Thoracic aorta (tissue), 2 donors: ENCODE data around the gene COL25A1. TPM values are rescaled to one million over a fixed set of nuclear protein-coding genes. Genes with fewer than 3 reads are reported as not detected.

Source experiments
- ATAC-seq: fragments of 150-250 bp; one replicate; pipeline ENCODE4 v1.8.0; 2017; ENCODE audit warnings: low read depth; ENCODE audit not compliant: insufficient number of reproducible peaks, low FRiP score
- DNase-seq: peaks from one replicate; pipeline ENCODE4 v3.0.0-alpha.2; 2020; ENCODE audit warnings: low spot score
- H3K27ac ChIP-seq, 2 donors: fragments of 200-600 bp; sonication (generic); 1 replicate in 1 of 2; 2 replicates in 1 of 2; pipeline ENCODE4 v1.5.1; 2016; ENCODE audit warnings: mild to moderate bottlenecking in 2 of 2, moderate library complexity in 2 of 2
- H3K27me3 ChIP-seq: fragments of 200-600 bp; sonication (generic); replicated peaks from 2 replicates; pipeline ENCODE4 v1.6.0; 2016; ENCODE audit warnings: mild to moderate bottlenecking; ENCODE audit not compliant: insufficient read depth
- H3K36me3 ChIP-seq: fragments of 200-600 bp; sonication (generic); one replicate; pipeline ENCODE4 v1.5.1; 2016
- H3K4me1 ChIP-seq, 2 donors: fragments of 200-600 bp; sonication (generic); 1 replicate in 1 of 2; 2 replicates in 1 of 2; pipeline versions ENCODE4 v1.5.1 to v1.6.0; 2016; ENCODE audit warnings: low read depth in 2 of 2, mild to moderate bottlenecking in 1 of 2; ENCODE audit not compliant: control insufficient read depth in 1 of 2
- H3K4me3 ChIP-seq: fragments of 200-600 bp; sonication (generic); 2 replicates; pipeline ENCODE4 v1.5.1; 2016; ENCODE audit warnings: mild to moderate bottlenecking
- H3K9me3 ChIP-seq: fragments of 200-600 bp; sonication (generic); 2 replicates; pipeline ENCODE4 v1.5.1; 2016
- total RNA-seq, 2 donors: library from RNA; depleted of rRNA; stranded (reverse); fragments of >200 nt; gene quantifications; one replicate each; pipeline versions ENCODE4 v1.1.0 to v1.2.3, GENCODE V29; 2016
- TF ChIP-seq, protein P1 (sequence below): fragments of 200-600 bp; sonication (generic); IDR thresholded peaks from one replicate; pipeline ENCODE4 v1.5.1; 2019; ENCODE audit warnings: antibody characterized with exemption

The COL25A1 gene
- total RNA-seq, 2 donors from 2014 or later: 0.42 to 0.81 TPM

DNA sequence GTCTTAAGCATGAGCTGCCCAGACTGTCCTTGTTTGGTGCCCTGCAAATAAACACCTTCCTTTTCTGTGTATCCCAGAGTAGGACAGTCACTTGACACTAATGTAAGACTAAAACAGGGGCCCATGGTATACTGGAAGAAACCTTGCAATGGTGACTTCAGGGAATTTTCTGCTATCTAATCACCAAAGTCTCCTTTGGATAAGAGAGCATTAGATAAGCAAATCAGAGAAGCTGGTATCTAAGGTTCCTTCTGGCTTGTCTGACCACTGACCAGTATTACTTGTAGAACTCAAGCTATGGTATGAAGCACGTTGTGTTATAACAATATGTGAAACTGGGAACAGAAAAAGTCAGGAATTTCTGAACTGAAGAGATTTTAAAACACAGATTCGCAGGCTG, 173.9 kb downstream of the COL25A1 start:
- Histone ChIP-seq H3K4me3 (no peak overlapping the region), H3K4me1 (no peaks in the 10 kb centered on the region), H3K27ac (no peak overlapping the region), H3K9me3 (no peaks in the 10 kb centered on the region), H3K36me3 (no peaks in the 10 kb centered on the region), H3K27me3 (no peaks in the 10 kb centered on the region)
- TF ChIP-seq, protein P1, sequence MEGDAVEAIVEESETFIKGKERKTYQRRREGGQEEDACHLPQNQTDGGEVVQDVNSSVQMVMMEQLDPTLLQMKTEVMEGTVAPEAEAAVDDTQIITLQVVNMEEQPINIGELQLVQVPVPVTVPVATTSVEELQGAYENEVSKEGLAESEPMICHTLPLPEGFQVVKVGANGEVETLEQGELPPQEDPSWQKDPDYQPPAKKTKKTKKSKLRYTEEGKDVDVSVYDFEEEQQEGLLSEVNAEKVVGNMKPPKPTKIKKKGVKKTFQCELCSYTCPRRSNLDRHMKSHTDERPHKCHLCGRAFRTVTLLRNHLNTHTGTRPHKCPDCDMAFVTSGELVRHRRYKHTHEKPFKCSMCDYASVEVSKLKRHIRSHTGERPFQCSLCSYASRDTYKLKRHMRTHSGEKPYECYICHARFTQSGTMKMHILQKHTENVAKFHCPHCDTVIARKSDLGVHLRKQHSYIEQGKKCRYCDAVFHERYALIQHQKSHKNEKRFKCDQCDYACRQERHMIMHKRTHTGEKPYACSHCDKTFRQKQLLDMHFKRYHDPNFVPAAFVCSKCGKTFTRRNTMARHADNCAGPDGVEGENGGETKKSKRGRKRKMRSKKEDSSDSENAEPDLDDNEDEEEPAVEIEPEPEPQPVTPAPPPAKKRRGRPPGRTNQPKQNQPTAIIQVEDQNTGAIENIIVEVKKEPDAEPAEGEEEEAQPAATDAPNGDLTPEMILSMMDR: no peak
- ATAC-seq: no peak
- DNase-seq: no peak

DNA sequence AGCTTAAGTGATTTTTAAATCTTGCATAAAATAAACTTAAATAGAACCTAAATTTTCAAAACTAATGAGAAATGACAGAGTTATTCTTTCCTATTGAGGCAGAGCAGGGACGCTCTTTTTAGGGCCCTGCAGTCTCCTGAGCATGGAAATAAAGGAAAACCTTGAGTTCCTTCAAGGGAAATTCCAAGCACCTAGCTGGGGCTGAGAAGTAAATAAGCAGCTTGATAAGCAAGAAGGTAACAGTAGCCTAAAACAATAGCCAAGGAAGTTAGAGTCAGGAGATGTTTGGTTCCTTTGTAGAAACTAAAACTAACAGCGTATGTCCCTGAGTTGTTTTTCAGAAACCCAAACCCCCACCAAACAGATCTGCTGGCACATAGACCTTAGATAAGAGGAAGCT, 174.6 kb downstream of the COL25A1 start:
- TF ChIP-seq, protein P1: no peak
- H3K4me1 ChIP-seq: no peaks in the 10 kb centered on the region
- no peak for ATAC-seq
- no peaks in the 10 kb centered on the region for H3K27me3 ChIP-seq
- H3K4me3 ChIP-seq: no peak overlapping the region
- H3K9me3 ChIP-seq: no peaks in the 10 kb centered on the region
- no peak overlapping the region for H3K27ac ChIP-seq
- no peaks in the 10 kb centered on the region for H3K36me3 ChIP-seq
- no peak for DNase-seq

DNA sequence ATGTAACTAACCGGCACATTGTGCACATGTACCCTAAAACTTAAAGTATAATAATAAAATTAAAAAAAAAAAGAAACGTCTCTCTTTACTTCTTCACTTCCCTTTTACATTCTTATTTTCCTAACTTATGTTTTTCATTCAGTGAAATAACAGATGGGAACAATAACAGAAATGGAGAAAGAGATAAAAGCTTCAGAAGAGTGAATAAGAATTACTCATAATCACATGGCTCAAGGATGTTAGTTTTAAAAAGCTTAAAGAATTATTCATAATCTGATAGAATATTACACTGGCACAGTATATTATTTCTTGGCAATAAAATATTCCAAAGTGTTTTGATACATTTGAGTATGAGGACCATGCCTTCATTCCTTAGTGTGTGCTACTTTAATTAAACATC, 175.6 kb downstream of the COL25A1 start:
- no peak for ATAC-seq
- H3K9me3 ChIP-seq: no peaks in the 10 kb centered on the region
- DNase-seq: no peak
- H3K4me1 ChIP-seq: no peaks in the 10 kb centered on the region
- no peaks in the 10 kb centered on the region for H3K36me3 ChIP-seq
- no peak overlapping the region for H3K4me3 ChIP-seq
- TF ChIP-seq, protein P1: no peak
- H3K27me3 ChIP-seq: no peaks in the 10 kb centered on the region
- H3K27ac ChIP-seq: no peak overlapping the region

DNA sequence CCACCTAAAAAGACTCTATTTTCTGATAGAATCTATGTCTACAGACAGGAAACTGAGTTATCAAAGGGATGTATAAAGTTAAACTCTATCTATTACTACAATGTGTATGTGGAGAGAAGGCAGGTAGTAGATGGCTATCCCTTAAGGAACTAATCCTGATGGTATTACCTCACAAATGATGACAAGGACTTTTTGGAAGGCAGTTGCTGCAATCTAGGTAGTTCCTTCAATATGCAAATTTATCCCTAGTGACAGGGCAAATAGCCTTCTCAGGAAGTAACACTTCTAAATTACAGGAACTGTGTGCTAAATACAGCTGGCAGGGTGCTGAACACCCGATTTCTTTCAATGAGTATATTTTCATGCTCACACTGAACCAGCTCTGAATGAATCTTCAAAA, 177.4 kb downstream of the COL25A1 start:
- DNase-seq: no peak
- no peaks in the 10 kb centered on the region for H3K4me1 ChIP-seq
- H3K27ac ChIP-seq: no peak overlapping the region
- no peaks in the 10 kb centered on the region for H3K9me3 ChIP-seq
- no peak for ATAC-seq
- no peak overlapping the region for H3K4me3 ChIP-seq
- no peaks in the 10 kb centered on the region for H3K27me3 ChIP-seq
- TF ChIP-seq, protein P1: no peak
- H3K36me3 ChIP-seq: no peaks in the 10 kb centered on the region

DNA sequence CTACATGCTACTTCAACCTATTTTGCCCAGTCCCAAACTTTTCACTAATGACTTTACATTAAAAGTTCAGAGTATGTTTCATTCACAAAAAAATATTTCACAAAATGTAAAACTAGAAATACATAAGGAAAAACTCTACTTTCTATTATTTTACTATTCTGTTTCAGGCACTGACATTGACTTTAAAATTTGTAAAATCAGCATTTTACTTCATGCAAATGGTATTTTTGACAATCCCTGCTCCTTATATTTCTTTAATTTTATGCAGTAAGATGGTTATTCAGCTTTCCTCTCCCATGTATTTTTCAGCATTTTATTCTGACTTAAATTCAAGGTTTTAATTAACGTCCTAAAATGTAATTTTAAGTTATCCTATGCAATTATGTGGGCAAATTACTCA, 178.5 kb downstream of the COL25A1 start:
- no peaks in the 10 kb centered on the region for H3K4me1 ChIP-seq
- TF ChIP-seq, protein P1: no peak
- H3K27me3 ChIP-seq: no peaks in the 10 kb centered on the region
- no peak overlapping the region for H3K27ac ChIP-seq
- ATAC-seq (no peak), DNase-seq (no peak)
- no peaks in the 10 kb centered on the region for H3K9me3 ChIP-seq
- H3K4me3 ChIP-seq: no peak overlapping the region
- no peaks in the 10 kb centered on the region for H3K36me3 ChIP-seq
